Pancreas (tissue), 10 donors: ENCODE results near the gene REEP6. TPM values are rescaled to one million over a fixed set of nuclear protein-coding genes. Genes with fewer than 3 reads are reported as not detected.

ENCODE experiments used
- ATAC-seq, 4 donors: fragments of 200-7000 bp; cut with Tn5 transposase; one replicate each; pipeline versions ENCODE4 v1.8.0 to v1.9.1; 2020; ENCODE audit warnings: mild to moderate bottlenecking in 4 of 4, moderate library complexity in 4 of 4
- DNase-seq, 6 donors: peaks; one replicate each; pipeline ENCODE4 v3.0.0-alpha.2; 2020
- FAIRE-seq: peaks from 2 replicates; lab custom pipeline; 2012; peaks lifted over from hg19 to GRCh38; lab: Jason Lieb, UNC
- H3K27ac ChIP-seq, 4 donors: fragments of 200-600 bp; sonication (generic); 1 replicate in 3 of 4; 2 replicates in 1 of 4; pipeline versions ENCODE4 v1.5.0 to v1.8.0; 2020
- H3K27me3 ChIP-seq, 4 donors: fragments of 200-600 bp; one replicate each; pipeline ENCODE4 v1.8.0; 2021
- H3K36me3 ChIP-seq, 3 donors: fragments of 200-600 bp; sonication (generic) in 1 of 3; one replicate each; pipeline versions ENCODE4 v1.5.0 to v1.8.0; 2020 to 2021
- H3K4me1 ChIP-seq, 3 donors: fragments of 200-600 bp; one replicate each; pipeline ENCODE4 v1.8.0; 2021
- H3K4me3 ChIP-seq, 4 donors: fragments of 200-600 bp; sonication (generic) in 2 of 4; one replicate each; pipeline versions ENCODE4 v1.5.0 to v1.8.0; 2020 to 2021
- H3K9me3 ChIP-seq, 4 donors: fragments of 200-600 bp; one replicate each; pipeline ENCODE4 v1.8.0; 2021
- WGBS, 2 donors: extraction: QIAGEN DNeasy Blood & Tissue Kit; methylation state at CpG; one replicate each; pipeline ENCODE4 v1.1.7; 2013; 5-methylcytosine and 5-hydroxymethylcytosine counted together
- intact Hi-C, 3 donors: fragments of 100-400 bp; cut with DNase I; formaldehyde crosslinking; loops; one replicate each; pipeline versions ENCODE4 v1.11.1 to v1.14.2; 2022
- polyA plus RNA-seq, 2 donors: library from polyadenylated mRNA; stranded (reverse); fragments of 200-250 nt; gene quantifications; one replicate each; pipeline ENCODE4 v1.2.3, GENCODE V29; 2013
- total RNA-seq, 6 donors: library from RNA; stranded (reverse); fragmentation: NEBNext Ultra II Directional in 4 of 6; extraction: Animal tissue kit (Norgen Biotek cat#: 25700) in 4 of 6; gene quantifications; one replicate each; pipeline versions ENCODE4 v1.2.1 to v1.2.4, GENCODE V29; 2021 to 2023
- TF ChIP-seq, protein P1 (sequence below), 4 donors: fragments of 200-600 bp; sonication (generic) in 3 of 4; IDR thresholded peaks; one replicate each; pipeline versions ENCODE4 v1.5.0 to v1.8.0; 2021; ENCODE audit warnings: antibody characterized with exemption in 4 of 4
- donor health status: healthy with polysubstance abuse.
- donor health status: DM: no; HTN: no; CAD: no; lungs with moderate emphysema.
- donor health status: DM: no; HTN: no; CAD: no.
- donor health status: control.
- donor health status: control.
- donor health status: Bipolar disorder and iron deficiency.
- donor health status: DM: yes; HTN: yes; CAD: no.
- donor health status: DM: no; HTN: no; CAD: no.
- donor health status: DM: no; HTN: no; CAD: no.
- donor health status: DM: yes; HTN: yes; CAD: no.

Gene REEP6
- total and polyA plus RNA-seq, 8 donors, result 12.6 to 24.1 (median 16.9) TPM

DNA sequence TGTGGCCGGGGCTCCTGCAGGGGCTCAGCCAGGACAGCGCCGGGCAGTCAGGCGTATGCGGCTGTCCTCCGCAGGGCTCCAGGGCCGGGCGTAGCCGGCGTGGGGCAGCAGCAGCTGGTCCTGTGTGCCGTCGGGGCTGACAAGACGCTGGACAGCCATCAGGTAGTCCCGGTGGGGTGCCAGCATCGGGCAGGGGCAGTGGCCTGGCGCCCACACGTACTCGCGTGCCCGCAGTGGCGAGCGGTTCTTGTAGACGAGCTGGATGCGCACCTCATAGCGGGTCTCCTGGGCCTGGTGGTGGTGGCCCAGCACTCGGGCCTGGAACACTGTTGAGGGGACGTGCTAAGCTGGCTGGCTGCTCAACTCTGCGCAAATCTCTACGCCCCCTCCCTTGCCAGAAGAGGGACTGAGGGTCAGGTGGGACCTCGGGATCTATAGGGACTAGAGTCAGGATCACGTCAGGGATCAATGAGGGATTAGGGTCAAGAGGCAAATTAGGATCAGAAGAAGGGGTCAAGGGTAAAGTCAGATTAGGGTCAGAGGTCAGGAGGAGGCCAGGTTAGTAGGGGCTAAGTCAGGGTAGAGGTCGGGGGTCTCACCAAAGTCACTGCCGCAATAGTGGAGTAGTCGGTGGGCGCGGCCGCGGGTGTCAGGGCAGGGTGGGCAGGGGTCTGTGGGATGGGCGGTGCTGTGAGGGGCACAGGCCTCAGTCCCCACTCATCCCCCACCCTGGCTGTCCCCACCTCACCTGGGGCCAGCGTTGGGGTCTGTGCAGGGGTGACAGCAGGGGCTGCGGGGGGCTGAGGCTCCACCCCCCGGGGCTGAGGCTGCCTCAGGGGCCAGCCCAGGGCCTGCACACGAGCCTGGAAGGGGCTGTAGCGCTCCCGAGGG is 15.3 kb downstream of the REEP6 start:
- DNase-seq (peak in 1 of 6 donors; percentile 80), ATAC-seq (no peak), FAIRE-seq (no peak)
- Histone ChIP-seq H3K27me3 (no peaks in the 10 kb centered on the region), H3K4me1 (peaks cover 0 to 7% (median 0%) of the 10 kb centered on the region in 3 donors), H3K27ac (no peak overlapping the region), H3K4me3 (no peak overlapping the region), H3K36me3 (no peaks in the 10 kb centered on the region), H3K9me3 (no peaks in the 10 kb centered on the region)
- TF ChIP-seq, protein P1, sequence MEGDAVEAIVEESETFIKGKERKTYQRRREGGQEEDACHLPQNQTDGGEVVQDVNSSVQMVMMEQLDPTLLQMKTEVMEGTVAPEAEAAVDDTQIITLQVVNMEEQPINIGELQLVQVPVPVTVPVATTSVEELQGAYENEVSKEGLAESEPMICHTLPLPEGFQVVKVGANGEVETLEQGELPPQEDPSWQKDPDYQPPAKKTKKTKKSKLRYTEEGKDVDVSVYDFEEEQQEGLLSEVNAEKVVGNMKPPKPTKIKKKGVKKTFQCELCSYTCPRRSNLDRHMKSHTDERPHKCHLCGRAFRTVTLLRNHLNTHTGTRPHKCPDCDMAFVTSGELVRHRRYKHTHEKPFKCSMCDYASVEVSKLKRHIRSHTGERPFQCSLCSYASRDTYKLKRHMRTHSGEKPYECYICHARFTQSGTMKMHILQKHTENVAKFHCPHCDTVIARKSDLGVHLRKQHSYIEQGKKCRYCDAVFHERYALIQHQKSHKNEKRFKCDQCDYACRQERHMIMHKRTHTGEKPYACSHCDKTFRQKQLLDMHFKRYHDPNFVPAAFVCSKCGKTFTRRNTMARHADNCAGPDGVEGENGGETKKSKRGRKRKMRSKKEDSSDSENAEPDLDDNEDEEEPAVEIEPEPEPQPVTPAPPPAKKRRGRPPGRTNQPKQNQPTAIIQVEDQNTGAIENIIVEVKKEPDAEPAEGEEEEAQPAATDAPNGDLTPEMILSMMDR (IDR thresholded peaks at IDR 0.05), result no peak
- WGBS, 2 donors, result 88 to 89% methylated on average over 43 to 45 of the region's 45 CpGs
- intact Hi-C loops, result no loop called here

DNA sequence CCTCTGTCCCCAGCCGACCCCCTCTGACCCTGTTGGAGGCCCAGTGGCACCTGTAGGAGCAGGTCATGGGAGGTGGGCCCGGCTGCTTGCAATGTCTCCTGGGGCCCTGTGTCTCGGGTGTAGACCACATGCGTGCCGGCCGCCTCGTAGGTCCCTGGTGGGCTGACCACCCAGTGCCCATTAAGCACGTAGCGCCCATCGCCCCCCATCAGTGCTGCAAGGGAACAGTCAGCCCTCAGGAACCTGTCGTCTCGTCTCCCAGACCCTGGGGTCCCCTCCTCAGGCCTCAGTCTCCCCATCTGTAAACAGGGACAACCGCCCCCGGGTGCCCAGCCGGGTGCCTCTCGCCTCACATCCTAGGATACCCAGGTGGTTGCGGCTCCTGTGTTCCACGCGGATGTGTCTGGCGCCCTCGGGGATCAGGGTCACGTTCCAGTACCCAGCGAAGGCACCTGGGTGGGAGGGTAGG is 16.2 kb downstream of the REEP6 start:
- Histone ChIP-seq H3K36me3 (no peaks in the 10 kb centered on the region), H3K4me1 (peaks cover 0 to 6% (median 0%) of the 10 kb centered on the region in 3 donors), H3K27ac (peak overlapping the region in 1 of 4 donors; percentile 81), H3K9me3 (no peaks in the 10 kb centered on the region), H3K27me3 (no peaks in the 10 kb centered on the region), H3K4me3 (no peak overlapping the region)
- FAIRE-seq, result no peak
- DNase-seq, result peak in 2 of 6 donors; percentile 25 to 80
- 66 to 69% methylated on average over 23 of the region's 23 CpGs for WGBS, 2 donors
- intact Hi-C loops, result no loop called here
- ATAC-seq, result no peak
- TF ChIP-seq, protein P1 (IDR thresholded peaks at IDR 0.05), result no peak

DNA sequence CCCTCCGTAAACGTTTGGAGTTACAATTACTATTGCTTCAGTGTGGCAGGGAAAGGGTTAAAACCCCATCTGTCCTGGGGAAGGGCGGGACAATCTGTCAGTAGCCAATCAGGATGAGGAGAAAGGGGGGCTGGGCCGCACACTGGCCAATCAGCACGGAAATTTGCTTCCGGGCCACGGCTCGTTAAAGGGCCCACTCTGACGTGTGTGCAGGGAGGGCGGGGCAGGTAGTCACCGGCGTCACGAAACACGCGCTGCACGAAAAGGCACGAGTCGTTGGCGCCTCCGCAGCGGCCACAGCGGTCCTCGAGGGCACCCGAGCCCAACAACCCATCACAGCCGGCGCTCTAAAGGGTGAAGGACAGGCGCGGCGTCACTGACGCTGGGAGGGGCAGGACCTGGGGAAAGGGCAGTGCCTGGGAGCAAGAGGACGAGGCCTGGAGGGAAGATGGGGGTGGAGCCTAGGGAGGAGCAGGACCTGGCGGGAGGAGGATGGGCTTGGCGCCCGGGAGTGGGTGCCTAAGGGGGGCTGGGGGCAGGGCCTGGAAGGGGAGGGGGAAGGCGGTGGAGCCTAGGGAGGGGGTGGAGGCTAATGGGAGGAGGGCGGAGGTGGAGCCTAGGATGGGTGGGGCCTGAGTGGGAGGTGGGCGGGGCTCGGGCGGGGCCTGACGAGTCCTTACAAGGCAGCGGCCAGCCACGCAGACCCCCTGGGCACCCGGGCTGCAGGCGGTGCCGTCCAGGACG is 17.0 kb downstream of the REEP6 start:
- WGBS, 2 donors, result 1 to 2% methylated on average over 42 to 46 of the region's 46 CpGs
- DNase-seq (peak; percentile 88 to 94 (median 91)), FAIRE-seq (no peak), ATAC-seq (peak; percentile 91 to 96 (median 92))
- TF ChIP-seq, protein P1 (IDR thresholded peaks at IDR 0.05), result no peak
- H3K9me3 ChIP-seq, result no peaks in the 10 kb centered on the region
- no peaks in the 10 kb centered on the region for H3K36me3 ChIP-seq
- intact Hi-C loops, result no loop called here
- peak overlapping the region in 3 of 4 donors; percentile 28 to 44 (median 31) for H3K4me3 ChIP-seq
- H3K27me3 ChIP-seq, result no peaks in the 10 kb centered on the region
- peak overlapping the region in 3 of 4 donors; percentile 3 to 81 (median 61) for H3K27ac ChIP-seq
- H3K4me1 ChIP-seq, result peaks cover 0 to 6% (median 0%) of the 10 kb centered on the region in 3 donors

DNA sequence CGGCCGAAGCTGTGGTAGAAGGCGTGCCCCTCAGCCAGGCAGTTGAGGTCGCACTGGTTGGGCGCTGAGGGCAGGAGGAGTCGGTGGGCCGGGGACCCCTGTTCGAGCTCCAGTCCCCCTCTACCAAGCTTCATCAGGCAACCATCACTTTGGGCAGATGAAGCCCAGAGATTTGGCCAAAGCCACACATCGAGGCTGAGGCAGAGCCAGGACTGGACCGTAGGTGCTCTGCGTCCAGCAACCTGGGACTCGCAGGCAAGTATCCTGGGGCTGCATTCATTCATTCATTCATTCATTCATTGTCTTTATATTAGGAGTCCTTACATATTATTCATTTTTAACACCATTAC is 17.5 kb downstream of the REEP6 start:
- TF ChIP-seq, protein P1 (IDR thresholded peaks at IDR 0.05), result no peak
- peaks cover 0 to 2% (median 0%) of the 10 kb centered on the region in 3 donors for H3K4me1 ChIP-seq
- no peak overlapping the region for H3K27ac ChIP-seq
- H3K36me3 ChIP-seq, result no peaks in the 10 kb centered on the region
- H3K4me3 ChIP-seq, result peak overlapping the region in 1 of 4 donors; percentile 44
- H3K27me3 ChIP-seq, result no peaks in the 10 kb centered on the region
- no peaks in the 10 kb centered on the region for H3K9me3 ChIP-seq
- FAIRE-seq (no peak), DNase-seq (no peak), ATAC-seq (no peak)
- intact Hi-C loops, result no loop called here
- 34 to 44% methylated on average over 12 of the region's 12 CpGs for WGBS, 2 donors
